DOHH2 (cell line): ENCODE measurements around the gene PDCD2L.
"Not testable (repeated sequence)": the region's sequence is repeated elsewhere in the genome, so short reads cannot be mapped to it uniquely, and the experiment has no call there.

Source experiments
- H3F3A ChIP-seq: fragments of 200-600 bp; sonication (generic), shearing (Covaris generic); 2 replicates; pipeline ENCODE4 v1.6.0; 2016; ENCODE audit warnings: antibody characterized with exemption, mild to moderate bottlenecking; ENCODE audit not compliant: control insufficient read depth, insufficient read depth
- H3K27ac ChIP-seq: fragments of 200-600 bp; sonication (generic); 2 replicates; pipeline ENCODE4 v1.5.1; 2014; ENCODE audit warnings: low read depth, mild to moderate bottlenecking, low read length, moderate library complexity
- H3K27me3 ChIP-seq: fragments of 200-600 bp; sonication (generic); 2 replicates; pipeline ENCODE4 v1.6.1; 2014; ENCODE audit warnings: mild to moderate bottlenecking, low read length, mixed read lengths; ENCODE audit not compliant: control insufficient read depth
- H3K36me3 ChIP-seq: fragments of 200-600 bp; sonication (generic); 2 replicates; pipeline ENCODE4 v1.6.1; 2014; ENCODE audit warnings: mild to moderate bottlenecking, low read length, moderate library complexity, mixed read lengths; ENCODE audit not compliant: control insufficient read depth
- H3K4me1 ChIP-seq: fragments of 200-600 bp; sonication (generic); 2 replicates; pipeline ENCODE4 v1.6.1; 2014; ENCODE audit warnings: mild to moderate bottlenecking, low read length, mixed read lengths; ENCODE audit not compliant: control insufficient read depth
- H3K4me2 ChIP-seq: fragments of 200-600 bp; sonication (generic); 2 replicates; pipeline ENCODE4 v1.6.0; 2014; ENCODE audit warnings: mild to moderate bottlenecking, low read length, moderate library complexity
- H3K4me3 ChIP-seq: fragments of 200-600 bp; sonication (generic); 2 replicates; pipeline ENCODE4 v1.5.1; 2014; ENCODE audit warnings: mild to moderate bottlenecking, low read length, mixed read lengths
- H3K79me2 ChIP-seq: fragments of 200-600 bp; sonication (generic); 2 replicates; pipeline ENCODE4 v1.6.1; 2014; ENCODE audit warnings: mild to moderate bottlenecking, low read length, mixed read lengths; ENCODE audit not compliant: control insufficient read depth
- H3K9me2 ChIP-seq: fragments of 200-600 bp; sonication (generic); replicated peaks from 2 replicates; pipeline ENCODE4 v1.6.1; 2014; ENCODE audit warnings: mild to moderate bottlenecking, low read length, mixed read lengths; ENCODE audit not compliant: control insufficient read depth
- H3K9me3 ChIP-seq: fragments of 200-600 bp; sonication (generic); 2 replicates; pipeline ENCODE4 v1.6.1; 2014; ENCODE audit warnings: antibody characterized with exemption, low read length, mixed read lengths; ENCODE audit not compliant: control insufficient read depth, insufficient read depth
- H4K20me1 ChIP-seq: fragments of 200-600 bp; sonication (generic); 2 replicates; pipeline ENCODE4 v1.6.0; 2014; ENCODE audit warnings: low read depth, mild to moderate bottlenecking, antibody characterized with exemption, low read length, moderate library complexity; ENCODE audit not compliant: control insufficient read depth, insufficient read depth
- CTCF ChIP-seq: fragments of 200-600 bp; sonication (generic); IDR thresholded peaks from one replicate; pipeline ENCODE4 v1.5.1; 2014; ENCODE audit warnings: antibody characterized with exemption, mild to moderate bottlenecking, low read depth, low read length; ENCODE audit not compliant: poor library complexity, severe bottlenecking
- EZH2phosphoT487 ChIP-seq: fragments of 200-600 bp; sonication (generic); IDR thresholded peaks from 2 replicates; pipeline ENCODE4 v1.6.1; 2017; ENCODE audit warnings: borderline replicate concordance, mild to moderate bottlenecking, antibody characterized with exemption, low read length, moderate library complexity, mixed read lengths

The PDCD2L gene

GRCh38 chr19:34459614-34460013, 55.4 kb downstream of the PDCD2L start:
- Histone ChIP-seq H4K20me1 (peaks cover 20% of the 10 kb centered on the region; the same call in 1 of the 2 replicates), H3F3A (peaks cover 10% of the 10 kb centered on the region), H3K9me3 (no peaks in the 10 kb centered on the region), H3K4me2 (no peak overlapping the region), H3K27ac (no peak overlapping the region), H3K79me2 (peaks cover 54% of the 10 kb centered on the region), H3K4me3 (no peak overlapping the region), H3K36me3 (peaks cover 83% of the 10 kb centered on the region), H3K27me3 (no peaks in the 10 kb centered on the region), H3K4me1 (no peaks in the 10 kb centered on the region), H3K9me2 (no peaks in the 10 kb centered on the region)
- TF ChIP-seq EZH2phosphoT487: no peak
- TF ChIP-seq CTCF: no peak

GRCh38 chr19:34461375-34462100, 57.3 kb downstream of the PDCD2L start:
- peaks cover 47% of the 10 kb centered on the region for H3K79me2 ChIP-seq
- TF ChIP-seq EZH2phosphoT487 (no peak), CTCF (no peak)

GRCh38 chr19:34464785-34465184, 60.6 kb downstream of the PDCD2L start:
- Histone ChIP-seq H3K79me2 (peaks cover 25% of the 10 kb centered on the region), H4K20me1 (peaks cover 12% of the 10 kb centered on the region; the same call in 1 of the 2 replicates), H3K36me3 (peaks cover 98% of the 10 kb centered on the region)
- not testable (repeated sequence) for H3K9me3 ChIP-seq, H3K4me3 ChIP-seq, H3F3A ChIP-seq, H3K4me1 ChIP-seq, H3K9me2 ChIP-seq, H3K27ac ChIP-seq, H3K27me3 ChIP-seq, H3K4me2 ChIP-seq

More at GRCh38 chr19:34461375-34462100, 57.3 kb downstream of the PDCD2L start:
- Histone ChIP-seq H4K20me1 (peaks cover 20% of the 10 kb centered on the region; the same call in 1 of the 2 replicates), H3K4me1 (no peaks in the 10 kb centered on the region), H3K9me2 (no peaks in the 10 kb centered on the region), H3K4me3 (no peak overlapping the region), H3K36me3 (peaks cover 89% of the 10 kb centered on the region), H3F3A (peaks cover 10% of the 10 kb centered on the region), H3K27ac (no peak overlapping the region), H3K4me2 (no peak overlapping the region), H3K27me3 (no peaks in the 10 kb centered on the region), H3K9me3 (no peaks in the 10 kb centered on the region)

GRCh38 chr19:34468409-34468808, 64.2 kb downstream of the PDCD2L start:
- no peaks in the 10 kb centered on the region for H3K9me3 ChIP-seq
- TF ChIP-seq EZH2phosphoT487: no peak
- TF ChIP-seq CTCF: no peak
- no peak overlapping the region for H3K27ac ChIP-seq
- H3K9me2 ChIP-seq: no peaks in the 10 kb centered on the region
- no peaks in the 10 kb centered on the region for H3K79me2 ChIP-seq
- H3K4me1 ChIP-seq: no peaks in the 10 kb centered on the region
- H3F3A ChIP-seq: peaks cover 17% of the 10 kb centered on the region
- no peaks in the 10 kb centered on the region for H3K27me3 ChIP-seq
- peaks cover 91% of the 10 kb centered on the region for H3K36me3 ChIP-seq
- peaks cover 3% of the 10 kb centered on the region; the same call in 1 of the 2 replicates for H4K20me1 ChIP-seq
- no peak overlapping the region for H3K4me2 ChIP-seq
- H3K4me3 ChIP-seq: no peak overlapping the region

- not testable (repeated sequence) for H3K79me2 ChIP-seq, H3K4me2 ChIP-seq, H3K27ac ChIP-seq, H3K4me1 ChIP-seq, H3K9me2 ChIP-seq, H3K4me3 ChIP-seq, H3K9me3 ChIP-seq, H4K20me1 ChIP-seq, H3K27me3 ChIP-seq
- H3K36me3 ChIP-seq: peaks cover 85% of the 10 kb centered on the region
- peaks cover 17% of the 10 kb centered on the region for H3F3A ChIP-seq
Observed at GRCh38 chr19:34469026-34469425, 64.8 kb downstream of the PDCD2L start.
